Right cardiac atrium (tissue), 5 donors: ENCODE results near the gene SPON1. TPM values are rescaled to one million over a fixed set of nuclear protein-coding genes. Genes with fewer than 3 reads are reported as not detected.

Experiments used
- ATAC-seq, 2 donors: fragments of 200-7000 bp; cut with Tn5 transposase; one replicate each; pipeline versions ENCODE4 v1.8.0 to v1.9.1; 2020; ENCODE audit warnings: moderate library complexity in 2 of 2, mild to moderate bottlenecking in 1 of 2
- DNase-seq, 3 donors: peaks; one replicate each; pipeline ENCODE4 v3.0.0-alpha.2; 2020
- H3K27ac ChIP-seq: one replicate; pipeline ENCODE4 v1.5.1; 2013; ENCODE audit warnings: mild to moderate bottlenecking, low read length, control low read depth, moderate library complexity
- H3K27me3 ChIP-seq: one replicate; pipeline ENCODE4 v1.6.1; 2013; ENCODE audit not compliant: control insufficient read depth, insufficient read depth
- H3K4me1 ChIP-seq: one replicate; pipeline ENCODE4 v1.6.1; 2013; ENCODE audit warnings: low read length; ENCODE audit not compliant: control insufficient read depth, insufficient read depth
- H3K4me3 ChIP-seq: one replicate; pipeline ENCODE4 v1.5.1; 2013; ENCODE audit warnings: low read length, control low read depth
- H3K9me3 ChIP-seq: one replicate; pipeline ENCODE4 v1.6.1; 2013; ENCODE audit warnings: low read length; ENCODE audit not compliant: control insufficient read depth
- WGBS: extraction: QIAGEN DNeasy Blood & Tissue Kit; methylation state at CpG from one replicate; pipeline ENCODE4 v1.1.7; 2013; 5-methylcytosine and 5-hydroxymethylcytosine counted together
- intact Hi-C, 4 donors: fragments of 100-400 bp; cut with DNase I; formaldehyde crosslinking; loops; one replicate each; pipeline versions ENCODE4 v1.11.0 to v1.14.0; 2022 to 2023
- polyA plus RNA-seq: library from polyadenylated mRNA; stranded (reverse); fragments of 200-250 nt; gene quantifications from one replicate; pipeline ENCODE4 v1.2.3, GENCODE V29; 2013
- total RNA-seq, 4 donors: library from RNA; stranded (reverse); fragmentation: NEBNext Ultra II Directional; extraction: Animal tissue kit (Norgen Biotek cat#: 25700); gene quantifications; one replicate each; pipeline ENCODE4 v1.2.1, GENCODE V29; 2021
- donor health status: healthy with polysubstance abuse.
- donor health status: DM: no; HTN: yes; CAD: no.
- donor health status: DM: no; HTN: no; CAD: no.
- donor health status: DM: no; HTN: yes; CAD: no; lungs with severe emphysema.
- donor health status: DM: yes; HTN: yes; CAD: no.

The SPON1 gene
- total and polyA plus RNA-seq, 5 donors: 12.6 to 32.7 (median 24.7) TPM

- no peaks in the 10 kb centered on the region for H3K9me3 ChIP-seq
- DNase-seq (no peak), ATAC-seq (no peak)
- H3K4me1 ChIP-seq: no peaks in the 10 kb centered on the region
- H3K27ac ChIP-seq: no peak overlapping the region
- 84% methylated on average over 3 of the region's 3 CpGs for WGBS
- no peak overlapping the region for H3K4me3 ChIP-seq
- no peaks in the 10 kb centered on the region for H3K27me3 ChIP-seq
- intact Hi-C loops: no loop called here
Observed at GRCh38 chr11:13944016-13944415, 18.5 kb upstream of the SPON1 start.

- no peak overlapping the region for H3K4me3 ChIP-seq
- no peak for ATAC-seq
- intact Hi-C loops: no loop called here
- no peaks in the 10 kb centered on the region for H3K27me3 ChIP-seq
- H3K27ac ChIP-seq: no peak overlapping the region
- no peak for DNase-seq
- no peaks in the 10 kb centered on the region for H3K4me1 ChIP-seq
- WGBS: 54% methylated on average over 3 of the region's 3 CpGs
- H3K9me3 ChIP-seq: no peaks in the 10 kb centered on the region
Observed at GRCh38 chr11:13944911-13945425, 17.6 kb upstream of the SPON1 start.

- DNase-seq (no peak), ATAC-seq (no peak)
- Histone ChIP-seq H3K9me3 (no peaks in the 10 kb centered on the region), H3K4me3 (no peak overlapping the region), H3K27ac (no peak overlapping the region), H3K4me1 (no peaks in the 10 kb centered on the region), H3K27me3 (no peaks in the 10 kb centered on the region)
- intact Hi-C loops: no loop called here
Observed at GRCh38 chr11:13947379-13947778, 15.1 kb upstream of the SPON1 start.

- ATAC-seq: no peak
- H3K4me3 ChIP-seq: no peak overlapping the region
- H3K4me1 ChIP-seq: no peaks in the 10 kb centered on the region
- DNase-seq: no peak
- H3K27me3 ChIP-seq: no peaks in the 10 kb centered on the region
- intact Hi-C loops: no loop called here
- 16% methylated on average over 2 of the region's 2 CpGs for WGBS
- H3K9me3 ChIP-seq: no peaks in the 10 kb centered on the region
- no peak overlapping the region for H3K27ac ChIP-seq
Observed at GRCh38 chr11:13949876-13950275, 12.6 kb upstream of the SPON1 start.

GRCh38 chr11:13952221-13952620 is 10.3 kb upstream of the SPON1 start:
- DNase-seq (no peak), ATAC-seq (no peak)
- intact Hi-C loops: loop anchor here in 1 of 4 donors (2.0 kb wide), 1 partner anchor 295 kb away; no protein-coding TSS in a partner anchor
- H3K9me3 ChIP-seq: no peaks in the 10 kb centered on the region
- peaks cover 2% of the 10 kb centered on the region for H3K4me1 ChIP-seq
- no peak overlapping the region for H3K4me3 ChIP-seq
- WGBS: 81% methylated on average over 1 of the region's 1 CpG
- H3K27me3 ChIP-seq: no peaks in the 10 kb centered on the region
- no peak overlapping the region for H3K27ac ChIP-seq

- no peak for DNase-seq
- no peak overlapping the region for H3K4me3 ChIP-seq
- no peak for ATAC-seq
- H3K27ac ChIP-seq: no peak overlapping the region
- H3K9me3 ChIP-seq: no peaks in the 10 kb centered on the region
- peaks cover 2% of the 10 kb centered on the region for H3K4me1 ChIP-seq
- 86% methylated on average over 4 of the region's 4 CpGs for WGBS
- intact Hi-C loops: loop anchor here in 1 of 4 donors (2.0 kb wide), 1 partner anchor 294 kb away; no protein-coding TSS in a partner anchor
- no peaks in the 10 kb centered on the region for H3K27me3 ChIP-seq
Observed at GRCh38 chr11:13952668-13953067, 9.9 kb upstream of the SPON1 start.

GRCh38 chr11:13954591-13954990 is 7.9 kb upstream of the SPON1 start:
- WGBS: 72% methylated on average over 3 of the region's 3 CpGs
- ATAC-seq: no peak
- Histone ChIP-seq H3K27me3 (no peaks in the 10 kb centered on the region), H3K9me3 (no peaks in the 10 kb centered on the region), H3K4me3 (no peak overlapping the region), H3K4me1 (peaks cover 2% of the 10 kb centered on the region), H3K27ac (no peak overlapping the region)
- intact Hi-C loops: no loop called here
- no peak for DNase-seq

GRCh38 chr11:13955971-13956421 is 6.5 kb upstream of the SPON1 start:
- Histone ChIP-seq H3K27ac (no peak overlapping the region), H3K4me3 (no peak overlapping the region), H3K9me3 (no peaks in the 10 kb centered on the region), H3K4me1 (peaks cover 2% of the 10 kb centered on the region), H3K27me3 (no peaks in the 10 kb centered on the region)
- WGBS: 42% methylated on average over 5 of the region's 5 CpGs
- peak; percentile 67 to 75 for ATAC-seq
- intact Hi-C loops: loop anchor here (1.0 to 5.0 kb wide), 4 partner anchors 191 to 293 kb away; no protein-coding TSS in a partner anchor
- DNase-seq: peak; percentile 44 to 73 (median 59)

GRCh38 chr11:13956988-13957387 is 5.5 kb upstream of the SPON1 start:
- Histone ChIP-seq H3K4me1 (peaks cover 2% of the 10 kb centered on the region), H3K4me3 (no peak overlapping the region), H3K27me3 (no peaks in the 10 kb centered on the region), H3K27ac (no peak overlapping the region), H3K9me3 (no peaks in the 10 kb centered on the region)
- DNase-seq (no peak), ATAC-seq (no peak)
- 92% methylated on average over 1 of the region's 1 CpG for WGBS
- intact Hi-C loops: loop anchor here (1.0 to 5.0 kb wide), 4 partner anchors 190 to 292 kb away; no protein-coding TSS in a partner anchor

GRCh38 chr11:13958641-13959400 is 3.7 kb upstream of the SPON1 start:
- Histone ChIP-seq H3K4me1 (peaks cover 2% of the 10 kb centered on the region), H3K27me3 (no peaks in the 10 kb centered on the region), H3K9me3 (no peaks in the 10 kb centered on the region), H3K4me3 (no peak overlapping the region), H3K27ac (no peak overlapping the region)
- intact Hi-C loops: loop anchor here (5.0 kb wide), 2 partner anchors 188 to 193 kb away; no protein-coding TSS in a partner anchor
- 72% methylated on average over 7 of the region's 7 CpGs for WGBS
- ATAC-seq (no peak), DNase-seq (no peak)

- peak in 1 of 2 donors; percentile 2 for ATAC-seq
- Histone ChIP-seq H3K4me3 (peak overlapping the region; percentile 33), H3K27me3 (no peaks in the 10 kb centered on the region), H3K4me1 (no peaks in the 10 kb centered on the region), H3K9me3 (no peaks in the 10 kb centered on the region), H3K27ac (no peak overlapping the region)
- intact Hi-C loops: no loop called here
- no peak for DNase-seq
- 36% methylated on average over 16 of the region's 16 CpGs for WGBS
Observed at GRCh38 chr11:13962198-13962561, 343 bp upstream of the SPON1 start.
